ENCODE results near the gene CDK12.

CDK12 gene

GRCh38 chr17:39527220-39527813 lies 66.0 kb downstream of the CDK12 start:
- no peak overlapping the region for H3K4me3 ChIP-seq (ENCODE audit: low read depth, low read length, poor library complexity, severe bottlenecking)
- no peak overlapping the region for H3K9ac ChIP-seq (ENCODE audit: low read length)
- H3K27me3 ChIP-seq (ENCODE audit: insufficient read depth, low read length) = no peaks in the 10 kb centered on the region
- H3K9me2 ChIP-seq (ENCODE audit: low read depth, low read length) = no peaks in the 10 kb centered on the region
- H3K4me1 ChIP-seq (ENCODE audit: insufficient read depth, low read length, severe bottlenecking) = no peaks in the 10 kb centered on the region
- no peaks in the 10 kb centered on the region for H4K20me1 ChIP-seq (ENCODE audit: insufficient read depth, low read length)
- H3K4me2 ChIP-seq (ENCODE audit: low read length) = no peak overlapping the region
- TF ChIP-seq, protein P1, sequence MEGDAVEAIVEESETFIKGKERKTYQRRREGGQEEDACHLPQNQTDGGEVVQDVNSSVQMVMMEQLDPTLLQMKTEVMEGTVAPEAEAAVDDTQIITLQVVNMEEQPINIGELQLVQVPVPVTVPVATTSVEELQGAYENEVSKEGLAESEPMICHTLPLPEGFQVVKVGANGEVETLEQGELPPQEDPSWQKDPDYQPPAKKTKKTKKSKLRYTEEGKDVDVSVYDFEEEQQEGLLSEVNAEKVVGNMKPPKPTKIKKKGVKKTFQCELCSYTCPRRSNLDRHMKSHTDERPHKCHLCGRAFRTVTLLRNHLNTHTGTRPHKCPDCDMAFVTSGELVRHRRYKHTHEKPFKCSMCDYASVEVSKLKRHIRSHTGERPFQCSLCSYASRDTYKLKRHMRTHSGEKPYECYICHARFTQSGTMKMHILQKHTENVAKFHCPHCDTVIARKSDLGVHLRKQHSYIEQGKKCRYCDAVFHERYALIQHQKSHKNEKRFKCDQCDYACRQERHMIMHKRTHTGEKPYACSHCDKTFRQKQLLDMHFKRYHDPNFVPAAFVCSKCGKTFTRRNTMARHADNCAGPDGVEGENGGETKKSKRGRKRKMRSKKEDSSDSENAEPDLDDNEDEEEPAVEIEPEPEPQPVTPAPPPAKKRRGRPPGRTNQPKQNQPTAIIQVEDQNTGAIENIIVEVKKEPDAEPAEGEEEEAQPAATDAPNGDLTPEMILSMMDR (IDR thresholded peaks at IDR 0.05; ENCODE audit: low read length) = peak; percentile 63
- no peak for TF ChIP-seq EZH2 (IDR thresholded peaks at IDR 0.05; ENCODE audit: borderline replicate concordance, low read length)
- H3K9me3 ChIP-seq (ENCODE audit: low read length) = no peaks in the 10 kb centered on the region
- H3F3A ChIP-seq (ENCODE audit: insufficient read depth, low read length) = no peaks in the 10 kb centered on the region
- peaks cover 92% of the 10 kb centered on the region for H3K36me3 ChIP-seq (ENCODE audit: insufficient read depth, low read length)
- no peak overlapping the region for H2AFZ ChIP-seq (ENCODE audit: low read length)
- H3K79me2 ChIP-seq (ENCODE audit: insufficient read depth, low read length) = no peaks in the 10 kb centered on the region
- no peak overlapping the region for H3K27ac ChIP-seq (ENCODE audit: low read depth, low read length, poor library complexity, severe bottlenecking)

GRCh38 chr17:39529455-39529854 lies 68.2 kb downstream of the CDK12 start:
- Histone ChIP-seq H3K4me1 (ENCODE audit: insufficient read depth, low read length, severe bottlenecking) (no peaks in the 10 kb centered on the region), H3K4me3 (ENCODE audit: low read depth, low read length, poor library complexity, severe bottlenecking) (no peak overlapping the region), H3K4me2 (ENCODE audit: low read length) (no peak overlapping the region), H3K27me3 (ENCODE audit: insufficient read depth, low read length) (no peaks in the 10 kb centered on the region), H3K9me2 (ENCODE audit: low read depth, low read length) (no peaks in the 10 kb centered on the region), H4K20me1 (ENCODE audit: insufficient read depth, low read length) (no peaks in the 10 kb centered on the region), H3K9me3 (ENCODE audit: low read length) (no peaks in the 10 kb centered on the region), H3K9ac (ENCODE audit: low read length) (no peak overlapping the region), H3K36me3 (ENCODE audit: insufficient read depth, low read length) (peaks cover 75% of the 10 kb centered on the region), H3F3A (ENCODE audit: insufficient read depth, low read length) (no peaks in the 10 kb centered on the region), H3K27ac (ENCODE audit: low read depth, low read length, poor library complexity, severe bottlenecking) (no peak overlapping the region), H2AFZ (ENCODE audit: low read length) (no peak overlapping the region), H3K79me2 (ENCODE audit: insufficient read depth, low read length) (no peaks in the 10 kb centered on the region)
- TF ChIP-seq, protein P1 (IDR thresholded peaks at IDR 0.05; ENCODE audit: low read length) = no peak
- TF ChIP-seq EZH2 (IDR thresholded peaks at IDR 0.05; ENCODE audit: borderline replicate concordance, low read length) = no peak

DNA sequence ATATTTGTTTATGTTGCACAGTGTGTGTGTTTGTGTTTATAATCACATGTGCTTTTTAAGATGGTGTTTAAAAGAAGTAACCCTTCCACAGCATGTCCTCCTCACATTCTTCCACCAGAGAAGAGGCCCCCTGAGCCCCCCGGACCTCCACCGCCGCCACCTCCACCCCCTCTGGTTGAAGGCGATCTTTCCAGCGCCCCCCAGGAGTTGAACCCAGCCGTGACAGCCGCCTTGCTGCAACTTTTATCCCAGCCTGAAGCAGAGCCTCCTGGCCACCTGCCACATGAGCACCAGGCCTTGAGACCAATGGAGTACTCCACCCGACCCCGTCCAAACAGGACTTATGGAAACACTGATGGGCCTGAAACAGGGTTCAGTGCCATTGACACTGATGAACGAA lies 69.2 kb downstream of the CDK12 start:
- H3K4me2 ChIP-seq (ENCODE audit: low read length) = no peak overlapping the region
- no peaks in the 10 kb centered on the region for H3F3A ChIP-seq (ENCODE audit: insufficient read depth, low read length)
- H3K79me2 ChIP-seq (ENCODE audit: insufficient read depth, low read length) = no peaks in the 10 kb centered on the region
- no peak overlapping the region for H3K4me3 ChIP-seq (ENCODE audit: low read depth, low read length, poor library complexity, severe bottlenecking)
- H4K20me1 ChIP-seq (ENCODE audit: insufficient read depth, low read length) = no peaks in the 10 kb centered on the region
- TF ChIP-seq, protein P1 (IDR thresholded peaks at IDR 0.05; ENCODE audit: low read length) = no peak
- TF ChIP-seq EZH2 (IDR thresholded peaks at IDR 0.05; ENCODE audit: borderline replicate concordance, low read length) = no peak
- peaks cover 64% of the 10 kb centered on the region for H3K36me3 ChIP-seq (ENCODE audit: insufficient read depth, low read length)
- no peaks in the 10 kb centered on the region for H3K9me2 ChIP-seq (ENCODE audit: low read depth, low read length)
- H3K4me1 ChIP-seq (ENCODE audit: insufficient read depth, low read length, severe bottlenecking) = no peaks in the 10 kb centered on the region
- no peak overlapping the region for H3K27ac ChIP-seq (ENCODE audit: low read depth, low read length, poor library complexity, severe bottlenecking)
- no peaks in the 10 kb centered on the region for H3K27me3 ChIP-seq (ENCODE audit: insufficient read depth, low read length)
- H3K9ac ChIP-seq (ENCODE audit: low read length) = no peak overlapping the region
- no peaks in the 10 kb centered on the region for H3K9me3 ChIP-seq (ENCODE audit: low read length)
- no peak overlapping the region for H2AFZ ChIP-seq (ENCODE audit: low read length)

Measured in OCI-LY1 (cell line).